Astrocyte (in vitro differentiated cells and primary cell): Measurements from ENCODE around the gene ACOT4. TPM values are rescaled to one million over a fixed set of nuclear protein-coding genes. Genes with fewer than 3 reads are reported as not detected.
"Not testable (repeated sequence)": the region's sequence is repeated elsewhere in the genome, so short reads cannot be mapped to it uniquely, and the experiment has no call there.

ENCODE experiments used
- DNase-seq: peaks from one replicate; pipeline ENCODE4 v3.0.0-alpha.2; 2010; ENCODE audit warnings: low read depth
- FAIRE-seq: peaks from 2 replicates; lab custom pipeline; 2011; peaks lifted over from hg19 to GRCh38; lab: Jason Lieb, UNC
- H2AFZ ChIP-seq: 2 replicates; pipeline ENCODE4 v1.6.0; 2012; ENCODE audit warnings: low read depth, low read length, inconsistent platforms
- H3K27ac ChIP-seq: 2 replicates; pipeline ENCODE4 v1.5.1; 2011; ENCODE audit warnings: low read depth, low read length, inconsistent platforms
- H3K27me3 ChIP-seq: 2 replicates; pipeline ENCODE4 v1.6.0; 2011; ENCODE audit warnings: low read length, inconsistent platforms; ENCODE audit not compliant: insufficient read depth
- H3K36me3 ChIP-seq: 2 replicates; pipeline ENCODE4 v1.5.1; 2011; ENCODE audit warnings: low read length, inconsistent platforms; ENCODE audit not compliant: insufficient read depth
- H3K4me1 ChIP-seq: 2 replicates; pipeline ENCODE4 v1.5.1; 2011; ENCODE audit warnings: low read length, inconsistent platforms; ENCODE audit not compliant: insufficient read depth
- H3K4me2 ChIP-seq: 2 replicates; pipeline ENCODE4 v1.6.0; 2012; ENCODE audit warnings: low read length, inconsistent platforms
- H3K4me3 ChIP-seq: 2 replicates; pipeline ENCODE4 v1.5.1; 2011; ENCODE audit warnings: low read depth, mild to moderate bottlenecking, low read length, inconsistent platforms; ENCODE audit not compliant: insufficient read depth
- H3K79me2 ChIP-seq: 2 replicates; pipeline ENCODE4 v1.6.0; 2012; ENCODE audit warnings: mild to moderate bottlenecking, low read length, inconsistent platforms; ENCODE audit not compliant: insufficient read depth
- H3K9ac ChIP-seq: 2 replicates; pipeline ENCODE4 v1.6.0; 2012; ENCODE audit warnings: mild to moderate bottlenecking, low read length, inconsistent platforms
- H3K9me3 ChIP-seq: 2 replicates; pipeline ENCODE4 v1.5.1; 2012; ENCODE audit warnings: low read depth, mild to moderate bottlenecking, low read length, inconsistent platforms; ENCODE audit not compliant: insufficient read depth
- H4K20me1 ChIP-seq: 2 replicates; pipeline ENCODE4 v1.6.0; 2012; ENCODE audit warnings: low read length, inconsistent platforms; ENCODE audit not compliant: insufficient read depth
- H3K27ac Mint-ChIP-seq: one replicate; pipeline ENCODE4 v1.8.0; 2021; ENCODE audit warnings: mild to moderate bottlenecking, mixed read lengths; ENCODE audit not compliant: unreplicated experiment
- H3K27me3 Mint-ChIP-seq: one replicate; pipeline ENCODE4 v1.8.0; 2021; ENCODE audit warnings: low read depth, mixed read lengths; ENCODE audit not compliant: unreplicated experiment
- H3K36me3 Mint-ChIP-seq: one replicate; pipeline ENCODE4 v1.8.0; 2021; ENCODE audit warnings: low read depth, mixed read lengths; ENCODE audit not compliant: unreplicated experiment
- H3K4me1 Mint-ChIP-seq: one replicate; pipeline ENCODE4 v1.8.0; 2021; ENCODE audit warnings: low read depth, mixed read lengths; ENCODE audit not compliant: unreplicated experiment
- H3K4me3 Mint-ChIP-seq: one replicate; pipeline ENCODE4 v1.8.0; 2021; ENCODE audit warnings: mild to moderate bottlenecking, moderate library complexity, mixed read lengths; ENCODE audit not compliant: unreplicated experiment
- H3K9me3 Mint-ChIP-seq: one replicate; pipeline ENCODE4 v1.8.0; 2021; ENCODE audit warnings: mild to moderate bottlenecking, mixed read lengths; ENCODE audit not compliant: unreplicated experiment
- EZH2 ChIP-seq: IDR thresholded peaks from 2 replicates; pipeline ENCODE4 v1.6.1; 2012; ENCODE audit warnings: mild to moderate bottlenecking, low read length, inconsistent platforms; ENCODE audit not compliant: insufficient read depth
- total RNA-seq: library from RNA; stranded (reverse); gene quantifications from 2 replicates; pipeline ENCODE4 v1.2.1, GENCODE V29; 2021
- TF ChIP-seq, protein P1 (sequence below): IDR thresholded peaks from 2 replicates; pipeline ENCODE4 v1.5.1; 2011; ENCODE audit warnings: low read depth, mild to moderate bottlenecking, inconsistent platforms, low read length, moderate library complexity; ENCODE audit not compliant: insufficient read depth

ACOT4 gene
- total RNA-seq, 1 donor from 2014 or later: 0.14 TPM

DNA sequence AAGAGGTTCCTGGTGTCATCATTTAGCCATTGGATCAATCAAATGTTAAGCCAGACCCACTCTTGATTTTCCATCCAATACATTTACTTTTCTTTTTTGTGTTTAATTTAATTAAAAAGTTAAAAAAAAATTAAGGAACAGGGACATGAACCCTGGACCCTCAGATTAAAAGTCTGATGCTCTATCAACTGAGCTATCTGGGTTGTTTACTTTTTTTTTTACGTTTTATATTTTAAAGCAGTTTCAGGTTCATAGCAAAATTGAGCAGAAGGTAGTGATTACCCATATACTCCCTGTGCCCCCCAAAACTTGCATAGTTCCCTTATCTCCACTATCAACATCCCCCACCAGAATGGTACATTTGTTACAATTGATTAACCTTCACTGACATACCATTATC lies 3.0 kb upstream of the ACOT4 start:
- H3K4me1 ChIP-seq: no peaks in the 10 kb centered on the region
- H2AFZ ChIP-seq: no peak overlapping the region
- no peaks in the 10 kb centered on the region for H4K20me1 ChIP-seq
- H3K4me3 ChIP-seq: no peak overlapping the region
- Mint-ChIP-seq H3K4me3 (no peak overlapping the region), H3K9me3 (peaks cover 9% of the 10 kb centered on the region), H3K27me3 (peaks cover 28% of the 10 kb centered on the region), H3K4me1 (no peaks in the 10 kb centered on the region), H3K27ac (no peak overlapping the region), H3K36me3 (no peaks in the 10 kb centered on the region)
- H3K36me3 ChIP-seq: no peaks in the 10 kb centered on the region
- no peak overlapping the region for H3K27ac ChIP-seq
- no peak overlapping the region for H3K9ac ChIP-seq
- FAIRE-seq (no peak), DNase-seq (no peak)
- no peak overlapping the region for H3K4me2 ChIP-seq
- no peak for TF ChIP-seq EZH2
- TF ChIP-seq, protein P1, sequence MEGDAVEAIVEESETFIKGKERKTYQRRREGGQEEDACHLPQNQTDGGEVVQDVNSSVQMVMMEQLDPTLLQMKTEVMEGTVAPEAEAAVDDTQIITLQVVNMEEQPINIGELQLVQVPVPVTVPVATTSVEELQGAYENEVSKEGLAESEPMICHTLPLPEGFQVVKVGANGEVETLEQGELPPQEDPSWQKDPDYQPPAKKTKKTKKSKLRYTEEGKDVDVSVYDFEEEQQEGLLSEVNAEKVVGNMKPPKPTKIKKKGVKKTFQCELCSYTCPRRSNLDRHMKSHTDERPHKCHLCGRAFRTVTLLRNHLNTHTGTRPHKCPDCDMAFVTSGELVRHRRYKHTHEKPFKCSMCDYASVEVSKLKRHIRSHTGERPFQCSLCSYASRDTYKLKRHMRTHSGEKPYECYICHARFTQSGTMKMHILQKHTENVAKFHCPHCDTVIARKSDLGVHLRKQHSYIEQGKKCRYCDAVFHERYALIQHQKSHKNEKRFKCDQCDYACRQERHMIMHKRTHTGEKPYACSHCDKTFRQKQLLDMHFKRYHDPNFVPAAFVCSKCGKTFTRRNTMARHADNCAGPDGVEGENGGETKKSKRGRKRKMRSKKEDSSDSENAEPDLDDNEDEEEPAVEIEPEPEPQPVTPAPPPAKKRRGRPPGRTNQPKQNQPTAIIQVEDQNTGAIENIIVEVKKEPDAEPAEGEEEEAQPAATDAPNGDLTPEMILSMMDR: no peak
- no peaks in the 10 kb centered on the region for H3K79me2 ChIP-seq
- peaks cover 3% of the 10 kb centered on the region for H3K27me3 ChIP-seq
- no peaks in the 10 kb centered on the region for H3K9me3 ChIP-seq

DNA sequence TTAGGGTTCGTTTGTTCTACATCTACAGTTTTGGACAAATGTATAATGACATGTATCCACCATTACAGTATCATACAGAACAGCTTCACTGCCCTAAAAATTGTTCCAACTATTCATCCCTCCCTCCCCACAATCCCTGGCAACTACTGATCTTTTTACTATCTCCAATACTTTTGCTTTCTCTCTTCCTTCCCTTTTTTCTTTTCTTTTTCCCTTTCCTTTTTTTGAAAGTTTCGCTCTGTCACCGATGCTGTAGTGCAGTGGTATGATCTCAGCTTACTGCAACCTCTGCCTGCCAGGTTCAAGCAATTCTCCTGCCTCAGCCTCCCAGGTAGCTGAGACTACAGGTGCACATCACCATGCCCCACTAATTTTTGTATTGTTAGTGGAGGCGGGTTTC lies 2.6 kb upstream of the ACOT4 start:
- H3K4me3 Mint-ChIP-seq: no peak overlapping the region
- Histone ChIP-seq H3K4me1 (no peaks in the 10 kb centered on the region), H3K36me3 (no peaks in the 10 kb centered on the region), H3K27ac (no peak overlapping the region), H3K4me2 (no peak overlapping the region), H3K4me3 (no peak overlapping the region), H3K9ac (no peak overlapping the region), H3K27me3 (peaks cover 3% of the 10 kb centered on the region), H4K20me1 (no peaks in the 10 kb centered on the region), H3K9me3 (no peaks in the 10 kb centered on the region), H3K79me2 (no peaks in the 10 kb centered on the region), H2AFZ (no peak overlapping the region)
- no peak for FAIRE-seq
- H3K4me1 Mint-ChIP-seq: no peaks in the 10 kb centered on the region
- H3K27me3 Mint-ChIP-seq: peaks cover 28% of the 10 kb centered on the region
- H3K27ac Mint-ChIP-seq: no peak overlapping the region
- H3K36me3 Mint-ChIP-seq: no peaks in the 10 kb centered on the region
- no peak for DNase-seq
- H3K9me3 Mint-ChIP-seq: peaks cover 9% of the 10 kb centered on the region
- no peak for TF ChIP-seq EZH2

- H3K36me3 ChIP-seq, H3K4me2 ChIP-seq, H3K4me3 Mint-ChIP-seq, H3K27ac ChIP-seq, H3K4me1 ChIP-seq, H3K4me3 ChIP-seq, H4K20me1 ChIP-seq, H2AFZ ChIP-seq, H3K9ac ChIP-seq, H3K27ac Mint-ChIP-seq, DNase-seq, H3K4me1 Mint-ChIP-seq, H3K79me2 ChIP-seq, H3K9me3 ChIP-seq, H3K36me3 Mint-ChIP-seq, FAIRE-seq, H3K9me3 Mint-ChIP-seq, H3K27me3 ChIP-seq: not testable (repeated sequence)
- H3K27me3 Mint-ChIP-seq: peaks cover 33% of the 10 kb centered on the region
These were observed 1.0 kb upstream of the ACOT4 start for GRCh38 chr14:73590673-73591004.

DNA sequence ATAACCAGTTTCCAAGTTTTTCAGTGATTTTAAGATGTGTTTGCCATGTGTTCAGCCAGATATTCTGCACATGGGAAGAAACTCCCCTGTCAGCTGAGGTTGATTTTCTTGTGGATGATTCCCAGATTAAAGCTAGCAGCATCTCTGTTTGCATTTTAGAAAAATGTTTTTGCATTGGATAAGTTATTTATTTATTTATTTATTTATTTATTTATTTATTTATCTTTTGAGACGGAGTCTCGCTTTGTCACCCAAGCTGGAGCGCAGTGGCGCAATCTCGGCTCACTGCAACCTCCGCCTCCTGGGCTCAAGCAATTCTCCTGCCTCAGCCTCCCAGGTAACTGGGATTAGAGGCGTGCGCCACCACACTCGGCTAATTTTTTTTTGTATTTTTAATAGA lies 2.8 kb downstream of the ACOT4 start:
- no peak for TF ChIP-seq EZH2
- TF ChIP-seq, protein P1: no peak
- Histone ChIP-seq H3K4me2 (no peak overlapping the region), H4K20me1 (no peaks in the 10 kb centered on the region), H3K9ac (no peak overlapping the region), H3K27me3 (peaks cover 5% of the 10 kb centered on the region), H3K27ac (no peak overlapping the region), H3K9me3 (no peaks in the 10 kb centered on the region), H2AFZ (no peak overlapping the region), H3K36me3 (no peaks in the 10 kb centered on the region), H3K79me2 (no peaks in the 10 kb centered on the region), H3K4me1 (no peaks in the 10 kb centered on the region), H3K4me3 (no peak overlapping the region)
- no peak for FAIRE-seq
- Mint-ChIP-seq H3K36me3 (no peaks in the 10 kb centered on the region), H3K27me3 (peaks cover 32% of the 10 kb centered on the region), H3K9me3 (peaks cover 9% of the 10 kb centered on the region), H3K4me1 (no peaks in the 10 kb centered on the region), H3K4me3 (no peak overlapping the region), H3K27ac (no peak overlapping the region)
- no peak for DNase-seq
